Keratinocyte (primary cell): ENCODE data around the gene METAP1D. TPM values are rescaled to one million over a fixed set of nuclear protein-coding genes. Genes with fewer than 3 reads are reported as not detected.

Experiments used
- DNase-seq: peaks from one replicate; pipeline ENCODE4 v3.0.0-alpha.2; 2011; ENCODE audit warnings: low read depth, missing footprints, low spot score
- FAIRE-seq: peaks from 2 replicates; lab custom pipeline; 2011; peaks lifted over from hg19 to GRCh38; lab: Jason Lieb, UNC
- H2AFZ ChIP-seq: 2 replicates; pipeline ENCODE4 v1.6.0; 2012; ENCODE audit warnings: low read length, control low read depth, inconsistent platforms; ENCODE audit not compliant: control insufficient read depth
- H3K27ac ChIP-seq: 2 replicates; pipeline ENCODE4 v1.5.1; 2011; ENCODE audit warnings: low read length; ENCODE audit not compliant: control insufficient read depth, insufficient read depth
- H3K27me3 ChIP-seq: 3 replicates; pipeline ENCODE4 v1.6.0; 2011; ENCODE audit warnings: low read length; ENCODE audit not compliant: control insufficient read depth, insufficient read depth; ENCODE audit errors: extremely low read depth
- H3K36me3 ChIP-seq, 2 experiments: 2 replicates in 1 of 2; 3 replicates in 1 of 2; pipeline ENCODE4 v1.5.1; 2011; ENCODE audit warnings: low read length in 2 of 2, mild to moderate bottlenecking in 1 of 2; ENCODE audit not compliant: control insufficient read depth in 2 of 2, insufficient read depth in 2 of 2; ENCODE audit errors: extremely low read depth in 1 of 2
- H3K4me1 ChIP-seq: 3 replicates; pipeline ENCODE4 v1.5.1; 2011; ENCODE audit warnings: low read length; ENCODE audit not compliant: control insufficient read depth, insufficient read depth; ENCODE audit errors: extremely low read depth
- H3K4me2 ChIP-seq: 3 replicates; pipeline ENCODE4 v1.6.0; 2011; ENCODE audit warnings: low read depth, low read length; ENCODE audit not compliant: control insufficient read depth, insufficient read depth; ENCODE audit errors: extremely low read depth
- H3K4me3 ChIP-seq, 3 experiments: fragments of 200-600 bp in 1 of 3; sonication (generic) in 1 of 3; 2 replicates in 2 of 3; 3 replicates in 1 of 3; pipeline ENCODE4 v1.5.1; 2011 to 2016; ENCODE audit warnings: low read length in 3 of 3, mild to moderate bottlenecking in 3 of 3, control low read depth in 2 of 3, inconsistent platforms in 1 of 3, low read depth in 1 of 3, mixed read lengths in 1 of 3, mixed run types in 1 of 3, moderate library complexity in 1 of 3; ENCODE audit not compliant: control insufficient read depth in 2 of 3, insufficient read depth in 2 of 3; ENCODE audit errors: extremely low read depth in 1 of 3
- H3K79me2 ChIP-seq: 2 replicates; pipeline ENCODE4 v1.6.0; 2012; ENCODE audit warnings: low read length; ENCODE audit not compliant: control insufficient read depth, insufficient read depth
- H3K9ac ChIP-seq: 3 replicates; pipeline ENCODE4 v1.6.0; 2011; ENCODE audit warnings: low read length; ENCODE audit not compliant: control insufficient read depth, insufficient read depth; ENCODE audit errors: extremely low read depth
- H3K9me1 ChIP-seq: 3 replicates; pipeline ENCODE4 v1.6.0; 2011; ENCODE audit warnings: low read length; ENCODE audit not compliant: control insufficient read depth, insufficient read depth; ENCODE audit errors: extremely low read depth
- H3K9me3 ChIP-seq: 2 replicates; pipeline ENCODE4 v1.5.1; 2012; ENCODE audit warnings: low read depth, low read length; ENCODE audit not compliant: control insufficient read depth
- H4K20me1 ChIP-seq: 3 replicates; pipeline ENCODE4 v1.6.0; 2011; ENCODE audit warnings: low read length; ENCODE audit not compliant: control insufficient read depth, insufficient read depth; ENCODE audit errors: extremely low read depth
- EZH2 ChIP-seq: IDR thresholded peaks from one replicate; pipeline ENCODE4 v1.6.1; 2012; ENCODE audit warnings: inconsistent platforms, mild to moderate bottlenecking, low read length, moderate library complexity
- dilution Hi-C: fragments of 300-500 bp; cut with MboI; formaldehyde crosslinking; loops from one replicate; pipeline ENCODE4 v1.7.0; 2020; ENCODE audit warnings: low sequenced_read_pairs; ENCODE audit not compliant: extremely low pct_ligation_motif_present
- polyA plus RNA-seq, 5 experiments: library from polyadenylated mRNA; depleted of rRNA in 3 of 5; stranded (reverse) in 3 of 5; stranded (forward) in 1 of 5; unstranded in 1 of 5; fragments of >200 nt; gene quantifications; 1 replicate in 1 of 5; 2 replicates in 3 of 5; 3 replicates in 1 of 5; pipeline versions ENCODE4 v1.2.1 to v1.2.3, GENCODE V29; 2011 to 2012; ENCODE audit warnings: missing spikeins in 2 of 5, low read depth in 1 of 5, low replicate concordance in 1 of 5
- TF ChIP-seq, protein P1 (sequence below), 3 experiments: IDR thresholded peaks in 1 of 3; conservative IDR thresholded peaks in 1 of 3; optimal IDR thresholded peaks in 1 of 3; 2 replicates in 2 of 3; 3 replicates in 1 of 3; pipeline versions ENCODE3 to v1.5.1; 2011; ENCODE audit warnings: low read length in 3 of 3, mild to moderate bottlenecking in 3 of 3, moderate library complexity in 2 of 3, control low read depth in 1 of 3, inconsistent platforms in 1 of 3; ENCODE audit not compliant: insufficient read depth in 2 of 3; ENCODE audit errors: extremely low read depth in 1 of 3

Gene METAP1D
- polyA plus RNA-seq, 1 donor (not counting 4 experiments of a cell fraction or from before 2014, with no cell fraction given), result 5.1 TPM

- H3K27ac ChIP-seq, result no peak overlapping the region
- no peak overlapping the region for H3K4me2 ChIP-seq
- no peaks in the 10 kb centered on the region for H3K9me1 ChIP-seq
- dilution Hi-C loops, result no loop called here
- H3K9me3 ChIP-seq, result no peaks in the 10 kb centered on the region
- peaks cover 2 to 11% of the 10 kb centered on the region in 2 experiments for H3K36me3 ChIP-seq
- H4K20me1 ChIP-seq, result no peaks in the 10 kb centered on the region
- H3K27me3 ChIP-seq, result no peaks in the 10 kb centered on the region
- no peak overlapping the region for H3K9ac ChIP-seq
- FAIRE-seq, result no peak
- no peak for TF ChIP-seq EZH2
- TF ChIP-seq, protein P1, sequence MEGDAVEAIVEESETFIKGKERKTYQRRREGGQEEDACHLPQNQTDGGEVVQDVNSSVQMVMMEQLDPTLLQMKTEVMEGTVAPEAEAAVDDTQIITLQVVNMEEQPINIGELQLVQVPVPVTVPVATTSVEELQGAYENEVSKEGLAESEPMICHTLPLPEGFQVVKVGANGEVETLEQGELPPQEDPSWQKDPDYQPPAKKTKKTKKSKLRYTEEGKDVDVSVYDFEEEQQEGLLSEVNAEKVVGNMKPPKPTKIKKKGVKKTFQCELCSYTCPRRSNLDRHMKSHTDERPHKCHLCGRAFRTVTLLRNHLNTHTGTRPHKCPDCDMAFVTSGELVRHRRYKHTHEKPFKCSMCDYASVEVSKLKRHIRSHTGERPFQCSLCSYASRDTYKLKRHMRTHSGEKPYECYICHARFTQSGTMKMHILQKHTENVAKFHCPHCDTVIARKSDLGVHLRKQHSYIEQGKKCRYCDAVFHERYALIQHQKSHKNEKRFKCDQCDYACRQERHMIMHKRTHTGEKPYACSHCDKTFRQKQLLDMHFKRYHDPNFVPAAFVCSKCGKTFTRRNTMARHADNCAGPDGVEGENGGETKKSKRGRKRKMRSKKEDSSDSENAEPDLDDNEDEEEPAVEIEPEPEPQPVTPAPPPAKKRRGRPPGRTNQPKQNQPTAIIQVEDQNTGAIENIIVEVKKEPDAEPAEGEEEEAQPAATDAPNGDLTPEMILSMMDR (optimal IDR thresholded peaks at IDR 0.05 in 1 of 3, IDR thresholded peaks at IDR 0.05 in 1 of 3, conservative IDR thresholded peaks at IDR 0.05 in 1 of 3; ENCODE audit: extremely low read depth in 1 of 3, insufficient read depth in 2 of 3, low read length in 3 of 3), result no peak
- peaks cover 3% of the 10 kb centered on the region for H3K79me2 ChIP-seq
- H2AFZ ChIP-seq, result no peak overlapping the region
- DNase-seq, result no peak
- H3K4me1 ChIP-seq, result no peaks in the 10 kb centered on the region
- H3K4me3 ChIP-seq, result no peak overlapping the region
Observed at GRCh38 chr2:171963198-171963597, 36.6 kb upstream of the METAP1D start.

GRCh38 chr2:171964308-171964707 is 35.4 kb upstream of the METAP1D start:
- no peak overlapping the region for H3K4me3 ChIP-seq
- no peaks in the 10 kb centered on the region for H3K4me1 ChIP-seq
- no peak overlapping the region for H3K27ac ChIP-seq
- no peaks in the 10 kb centered on the region for H3K9me1 ChIP-seq
- peaks cover 2 to 11% of the 10 kb centered on the region in 2 experiments for H3K36me3 ChIP-seq
- no peaks in the 10 kb centered on the region for H3K9me3 ChIP-seq
- H2AFZ ChIP-seq, result no peak overlapping the region
- H4K20me1 ChIP-seq, result no peaks in the 10 kb centered on the region
- H3K4me2 ChIP-seq, result no peak overlapping the region
- H3K79me2 ChIP-seq, result peaks cover 3% of the 10 kb centered on the region
- DNase-seq (no peak), FAIRE-seq (no peak)
- dilution Hi-C loops, result no loop called here
- H3K27me3 ChIP-seq, result no peaks in the 10 kb centered on the region
- H3K9ac ChIP-seq, result no peak overlapping the region
- no peak for TF ChIP-seq EZH2
- TF ChIP-seq, protein P1 (optimal IDR thresholded peaks at IDR 0.05 in 1 of 3, IDR thresholded peaks at IDR 0.05 in 1 of 3, conservative IDR thresholded peaks at IDR 0.05 in 1 of 3; ENCODE audit: extremely low read depth in 1 of 3, insufficient read depth in 2 of 3, low read length in 3 of 3), result no peak
